ENCODE results near the gene MAP2K2.

The MAP2K2 gene

DNA sequence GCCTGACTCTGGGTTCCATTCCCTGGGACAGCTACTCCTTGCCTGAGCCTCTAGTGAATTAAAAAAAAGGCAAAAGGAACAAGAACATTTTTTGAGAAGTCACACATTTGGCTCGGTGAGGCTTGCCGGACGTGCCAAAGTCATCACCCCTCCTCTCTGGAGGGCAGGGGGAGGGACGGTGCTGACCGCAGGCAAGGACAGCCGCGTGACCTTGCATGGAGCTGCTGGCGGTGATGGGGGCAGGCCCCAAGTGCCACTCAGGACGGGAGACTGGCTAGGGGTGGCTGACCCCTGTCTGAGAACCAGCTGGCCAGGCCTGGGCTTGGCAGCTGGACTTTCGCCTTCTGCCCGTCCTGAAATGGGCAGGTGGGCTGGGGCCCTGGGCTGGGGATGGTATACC is 26.4 kb downstream of the MAP2K2 start:
- no peak for TF ChIP-seq ZNF565 (CRISPR knock-in tag; conservative IDR thresholded peaks at IDR 0.05; ENCODE audit: low read depth)
- TF ChIP-seq SNAI2 (CRISPR knock-in tag; IDR thresholded peaks at IDR 0.05), result no peak
- TF ChIP-seq PATZ1 (CRISPR knock-in tag; IDR thresholded peaks at IDR 0.05; ENCODE audit: borderline replicate concordance), result no peak
- no peak for TF ChIP-seq POU6F1 (CRISPR knock-in tag; IDR thresholded peaks at IDR 0.05; ENCODE audit: borderline replicate concordance, low read depth)
- TF ChIP-seq PPARA (CRISPR knock-in tag; IDR thresholded peaks at IDR 0.05; ENCODE audit: borderline replicate concordance), result no peak
- TF ChIP-seq BACH2 (CRISPR knock-in tag; IDR thresholded peaks at IDR 0.05; ENCODE audit: borderline replicate concordance), result no peak
- TF ChIP-seq TCF4 (CRISPR knock-in tag; IDR thresholded peaks at IDR 0.05; ENCODE audit: borderline replicate concordance), result no peak
- TF ChIP-seq, protein P1, sequence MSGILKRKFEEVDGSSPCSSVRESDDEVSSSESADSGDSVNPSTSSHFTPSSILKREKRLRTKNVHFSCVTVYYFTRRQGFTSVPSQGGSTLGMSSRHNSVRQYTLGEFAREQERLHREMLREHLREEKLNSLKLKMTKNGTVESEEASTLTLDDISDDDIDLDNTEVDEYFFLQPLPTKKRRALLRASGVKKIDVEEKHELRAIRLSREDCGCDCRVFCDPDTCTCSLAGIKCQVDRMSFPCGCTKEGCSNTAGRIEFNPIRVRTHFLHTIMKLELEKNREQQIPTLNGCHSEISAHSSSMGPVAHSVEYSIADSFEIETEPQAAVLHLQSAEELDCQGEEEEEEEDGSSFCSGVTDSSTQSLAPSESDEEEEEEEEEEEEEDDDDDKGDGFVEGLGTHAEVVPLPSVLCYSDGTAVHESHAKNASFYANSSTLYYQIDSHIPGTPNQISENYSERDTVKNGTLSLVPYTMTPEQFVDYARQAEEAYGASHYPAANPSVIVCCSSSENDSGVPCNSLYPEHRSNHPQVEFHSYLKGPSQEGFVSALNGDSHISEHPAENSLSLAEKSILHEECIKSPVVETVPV (CRISPR knock-in tag; IDR thresholded peaks at IDR 0.05), result no peak
- no peak for TF ChIP-seq ZNF8 (CRISPR knock-in tag; IDR thresholded peaks at IDR 0.05)
- no peak for TF ChIP-seq ZC3H10 (CRISPR knock-in tag; IDR thresholded peaks at IDR 0.05)
- no peak for TF ChIP-seq ZFP3 (CRISPR knock-in tag; IDR thresholded peaks at IDR 0.05)
- TF ChIP-seq, protein P2, sequence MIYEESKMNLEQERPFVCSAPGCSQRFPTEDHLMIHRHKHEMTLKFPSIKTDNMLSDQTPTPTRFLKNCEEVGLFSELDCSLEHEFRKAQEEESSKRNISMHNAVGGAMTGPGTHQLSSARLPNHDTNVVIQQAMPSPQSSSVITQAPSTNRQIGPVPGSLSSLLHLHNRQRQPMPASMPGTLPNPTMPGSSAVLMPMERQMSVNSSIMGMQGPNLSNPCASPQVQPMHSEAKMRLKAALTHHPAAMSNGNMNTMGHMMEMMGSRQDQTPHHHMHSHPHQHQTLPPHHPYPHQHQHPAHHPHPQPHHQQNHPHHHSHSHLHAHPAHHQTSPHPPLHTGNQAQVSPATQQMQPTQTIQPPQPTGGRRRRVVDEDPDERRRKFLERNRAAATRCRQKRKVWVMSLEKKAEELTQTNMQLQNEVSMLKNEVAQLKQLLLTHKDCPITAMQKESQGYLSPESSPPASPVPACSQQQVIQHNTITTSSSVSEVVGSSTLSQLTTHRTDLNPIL (CRISPR knock-in tag; IDR thresholded peaks at IDR 0.05; ENCODE audit: low read depth), result no peak
- TF ChIP-seq ISL1 (CRISPR knock-in tag; IDR thresholded peaks at IDR 0.05), result no peak
- no peak for TF ChIP-seq RARB (CRISPR knock-in tag; IDR thresholded peaks at IDR 0.05)
- TF ChIP-seq ZFP30 (CRISPR knock-in tag; IDR thresholded peaks at IDR 0.05), result no peak
- no peak for TF ChIP-seq ZNF70 (CRISPR knock-in tag; IDR thresholded peaks at IDR 0.05)
- TF ChIP-seq ARNTL (CRISPR knock-in tag; IDR thresholded peaks at IDR 0.05; ENCODE audit: borderline replicate concordance, low read depth), result no peak
- TF ChIP-seq, protein P3, sequence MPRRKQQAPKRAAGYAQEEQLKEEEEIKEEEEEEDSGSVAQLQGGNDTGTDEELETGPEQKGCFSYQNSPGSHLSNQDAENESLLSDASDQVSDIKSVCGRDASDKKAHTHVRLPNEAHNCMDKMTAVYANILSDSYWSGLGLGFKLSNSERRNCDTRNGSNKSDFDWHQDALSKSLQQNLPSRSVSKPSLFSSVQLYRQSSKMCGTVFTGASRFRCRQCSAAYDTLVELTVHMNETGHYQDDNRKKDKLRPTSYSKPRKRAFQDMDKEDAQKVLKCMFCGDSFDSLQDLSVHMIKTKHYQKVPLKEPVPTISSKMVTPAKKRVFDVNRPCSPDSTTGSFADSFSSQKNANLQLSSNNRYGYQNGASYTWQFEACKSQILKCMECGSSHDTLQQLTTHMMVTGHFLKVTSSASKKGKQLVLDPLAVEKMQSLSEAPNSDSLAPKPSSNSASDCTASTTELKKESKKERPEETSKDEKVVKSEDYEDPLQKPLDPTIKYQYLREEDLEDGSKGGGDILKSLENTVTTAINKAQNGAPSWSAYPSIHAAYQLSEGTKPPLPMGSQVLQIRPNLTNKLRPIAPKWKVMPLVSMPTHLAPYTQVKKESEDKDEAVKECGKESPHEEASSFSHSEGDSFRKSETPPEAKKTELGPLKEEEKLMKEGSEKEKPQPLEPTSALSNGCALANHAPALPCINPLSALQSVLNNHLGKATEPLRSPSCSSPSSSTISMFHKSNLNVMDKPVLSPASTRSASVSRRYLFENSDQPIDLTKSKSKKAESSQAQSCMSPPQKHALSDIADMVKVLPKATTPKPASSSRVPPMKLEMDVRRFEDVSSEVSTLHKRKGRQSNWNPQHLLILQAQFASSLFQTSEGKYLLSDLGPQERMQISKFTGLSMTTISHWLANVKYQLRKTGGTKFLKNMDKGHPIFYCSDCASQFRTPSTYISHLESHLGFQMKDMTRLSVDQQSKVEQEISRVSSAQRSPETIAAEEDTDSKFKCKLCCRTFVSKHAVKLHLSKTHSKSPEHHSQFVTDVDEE (CRISPR knock-in tag; IDR thresholded peaks at IDR 0.05), result no peak
- no peak for ATAC-seq

- no peak for ATAC-seq
- TF ChIP-seq, protein P1 (CRISPR knock-in tag; IDR thresholded peaks at IDR 0.05), result no peak
- TF ChIP-seq CSDC2 (CRISPR knock-in tag; IDR thresholded peaks at IDR 0.05), result no peak
- no peak for TF ChIP-seq TCF4 (CRISPR knock-in tag; IDR thresholded peaks at IDR 0.05; ENCODE audit: borderline replicate concordance)
- no peak for TF ChIP-seq RARB (CRISPR knock-in tag; IDR thresholded peaks at IDR 0.05)
- TF ChIP-seq, protein P3 (CRISPR knock-in tag; IDR thresholded peaks at IDR 0.05), result no peak
- TF ChIP-seq ISL1 (CRISPR knock-in tag; IDR thresholded peaks at IDR 0.05), result no peak
- no peak for TF ChIP-seq PPARA (CRISPR knock-in tag; IDR thresholded peaks at IDR 0.05; ENCODE audit: borderline replicate concordance)
- TF ChIP-seq GLIS3 (CRISPR knock-in tag; IDR thresholded peaks at IDR 0.05), result no peak
- no peak for TF ChIP-seq ARNTL (CRISPR knock-in tag; IDR thresholded peaks at IDR 0.05; ENCODE audit: borderline replicate concordance, low read depth)
- TF ChIP-seq ESRRG (CRISPR knock-in tag; IDR thresholded peaks at IDR 0.05), result no peak
- TF ChIP-seq POU6F1 (CRISPR knock-in tag; IDR thresholded peaks at IDR 0.05; ENCODE audit: borderline replicate concordance, low read depth), result no peak
- no peak for TF ChIP-seq SNAI2 (CRISPR knock-in tag; IDR thresholded peaks at IDR 0.05)
- TF ChIP-seq TOX (CRISPR knock-in tag; IDR thresholded peaks at IDR 0.05; ENCODE audit: borderline replicate concordance), result no peak
- TF ChIP-seq ZNF565 (CRISPR knock-in tag; conservative IDR thresholded peaks at IDR 0.05; ENCODE audit: low read depth), result no peak
- TF ChIP-seq BACH2 (CRISPR knock-in tag; IDR thresholded peaks at IDR 0.05; ENCODE audit: borderline replicate concordance), result no peak
- TF ChIP-seq ZNF70 (CRISPR knock-in tag; IDR thresholded peaks at IDR 0.05), result no peak
Observed at GRCh38 chr19:4096049-4096892, 27.7 kb downstream of the MAP2K2 start.
